DND-41 (cell line): ENCODE results near the gene ETF1.
"Not testable (repeated sequence)": the region's sequence is repeated elsewhere in the genome, so short reads cannot be mapped to it uniquely, and the experiment has no call there.

Experiments
- ATAC-seq: fragments of 200-7000 bp; cut with Tn5 transposase; 3 replicates; pipeline ENCODE4 v1.9.1; 2021; ENCODE audit warnings: low read depth; ENCODE audit not compliant: insufficient read depth
- DNase-seq: peaks from one replicate; pipeline ENCODE4 v3.0.0-alpha.2; 2020
- H2AFZ ChIP-seq: 2 replicates; pipeline ENCODE4 v1.6.0; 2012; ENCODE audit warnings: low read depth, low read length
- H3K27ac ChIP-seq: 2 replicates; pipeline ENCODE4 v1.5.1; 2012; ENCODE audit warnings: low read length, inconsistent platforms
- H3K27me3 ChIP-seq: fragments of 200-600 bp; sonication (generic); 2 replicates; pipeline ENCODE4 v1.6.0; 2012; ENCODE audit warnings: low read length, mild to moderate bottlenecking, inconsistent platforms; ENCODE audit not compliant: insufficient read depth, poor library complexity
- H3K36me3 ChIP-seq: 2 replicates; pipeline ENCODE4 v1.5.1; 2012; ENCODE audit warnings: low read length, inconsistent platforms; ENCODE audit not compliant: insufficient read depth
- H3K4me1 ChIP-seq: 2 replicates; pipeline ENCODE4 v1.5.1; 2012; ENCODE audit warnings: mild to moderate bottlenecking, low read length; ENCODE audit not compliant: insufficient read depth
- H3K4me2 ChIP-seq: 2 replicates; pipeline ENCODE4 v1.6.0; 2012; ENCODE audit warnings: mild to moderate bottlenecking, moderate library complexity, low read length, inconsistent platforms; ENCODE audit not compliant: insufficient read depth
- H3K4me3 ChIP-seq, 2 experiments: fragments of 200-600 bp in 1 of 2; shearing (Covaris generic) in 1 of 2; 2 replicates each; pipeline ENCODE4 v1.5.1; 2012 to 2016; ENCODE audit warnings: inconsistent platforms in 2 of 2, low read length in 2 of 2, mild to moderate bottlenecking in 2 of 2, low read depth in 1 of 2, moderate library complexity in 1 of 2
- H3K79me2 ChIP-seq: 2 replicates; pipeline ENCODE4 v1.6.0; 2012; ENCODE audit warnings: low read length, inconsistent platforms; ENCODE audit not compliant: insufficient read depth
- H3K9ac ChIP-seq: 2 replicates; pipeline ENCODE4 v1.6.0; 2012; ENCODE audit warnings: low read depth, mild to moderate bottlenecking, inconsistent platforms, low read length, moderate library complexity
- H3K9me3 ChIP-seq: 2 replicates; pipeline ENCODE4 v1.5.1; 2012; ENCODE audit warnings: low read length, moderate library complexity, mild to moderate bottlenecking, inconsistent platforms; ENCODE audit not compliant: insufficient read depth, severe bottlenecking
- H4K20me1 ChIP-seq: 2 replicates; pipeline ENCODE4 v1.6.0; 2012; ENCODE audit warnings: low read length; ENCODE audit not compliant: insufficient read depth
- EZH2 ChIP-seq: IDR thresholded peaks from 3 replicates; pipeline ENCODE4 v1.6.1; 2012; ENCODE audit warnings: borderline replicate concordance, low read depth, mild to moderate bottlenecking, moderate library complexity, low read length, inconsistent platforms; ENCODE audit not compliant: severe bottlenecking
- TF ChIP-seq, protein P1 (sequence below): IDR thresholded peaks from 2 replicates; pipeline ENCODE4 v1.5.1; 2012; ENCODE audit warnings: borderline replicate concordance, low read length, moderate library complexity, mild to moderate bottlenecking; ENCODE audit not compliant: poor library complexity, severe bottlenecking; ENCODE audit errors: extremely low read depth

The ETF1 gene

DNA sequence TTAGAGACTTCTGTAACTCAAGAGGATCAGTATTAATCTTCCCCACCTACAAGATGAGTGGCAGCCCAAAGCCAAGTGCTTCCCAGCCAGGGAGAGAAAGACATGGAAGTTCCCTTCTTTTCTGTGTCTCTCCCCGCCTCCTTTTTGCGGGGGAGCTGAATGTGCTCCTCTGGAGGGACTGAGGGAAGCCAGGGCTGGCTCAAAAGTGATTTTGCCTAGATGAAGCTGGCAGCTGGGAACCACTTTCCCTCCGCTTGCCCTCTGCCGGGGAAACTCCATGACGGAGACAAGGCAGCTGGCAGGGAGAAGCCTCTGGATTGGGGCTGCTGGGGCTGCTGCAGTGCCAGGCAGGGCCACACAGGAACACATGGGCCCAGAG lies 53.4 kb downstream of the ETF1 start:
- no peaks in the 10 kb centered on the region for H3K79me2 ChIP-seq
- peaks cover 20% of the 10 kb centered on the region for H3K27me3 ChIP-seq
- H3K4me1 ChIP-seq = peaks cover 27% of the 10 kb centered on the region
- no peak for ATAC-seq
- no peak for DNase-seq
- H3K4me3 ChIP-seq = no peak overlapping the region
- TF ChIP-seq, protein P1, sequence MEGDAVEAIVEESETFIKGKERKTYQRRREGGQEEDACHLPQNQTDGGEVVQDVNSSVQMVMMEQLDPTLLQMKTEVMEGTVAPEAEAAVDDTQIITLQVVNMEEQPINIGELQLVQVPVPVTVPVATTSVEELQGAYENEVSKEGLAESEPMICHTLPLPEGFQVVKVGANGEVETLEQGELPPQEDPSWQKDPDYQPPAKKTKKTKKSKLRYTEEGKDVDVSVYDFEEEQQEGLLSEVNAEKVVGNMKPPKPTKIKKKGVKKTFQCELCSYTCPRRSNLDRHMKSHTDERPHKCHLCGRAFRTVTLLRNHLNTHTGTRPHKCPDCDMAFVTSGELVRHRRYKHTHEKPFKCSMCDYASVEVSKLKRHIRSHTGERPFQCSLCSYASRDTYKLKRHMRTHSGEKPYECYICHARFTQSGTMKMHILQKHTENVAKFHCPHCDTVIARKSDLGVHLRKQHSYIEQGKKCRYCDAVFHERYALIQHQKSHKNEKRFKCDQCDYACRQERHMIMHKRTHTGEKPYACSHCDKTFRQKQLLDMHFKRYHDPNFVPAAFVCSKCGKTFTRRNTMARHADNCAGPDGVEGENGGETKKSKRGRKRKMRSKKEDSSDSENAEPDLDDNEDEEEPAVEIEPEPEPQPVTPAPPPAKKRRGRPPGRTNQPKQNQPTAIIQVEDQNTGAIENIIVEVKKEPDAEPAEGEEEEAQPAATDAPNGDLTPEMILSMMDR = no peak
- no peak for TF ChIP-seq EZH2
- H2AFZ ChIP-seq = no peak overlapping the region
- H3K9me3 ChIP-seq = no peaks in the 10 kb centered on the region
- no peak overlapping the region for H3K9ac ChIP-seq
- no peaks in the 10 kb centered on the region for H4K20me1 ChIP-seq
- H3K27ac ChIP-seq = no peak overlapping the region
- no peaks in the 10 kb centered on the region for H3K36me3 ChIP-seq
- no peak overlapping the region for H3K4me2 ChIP-seq

DNA sequence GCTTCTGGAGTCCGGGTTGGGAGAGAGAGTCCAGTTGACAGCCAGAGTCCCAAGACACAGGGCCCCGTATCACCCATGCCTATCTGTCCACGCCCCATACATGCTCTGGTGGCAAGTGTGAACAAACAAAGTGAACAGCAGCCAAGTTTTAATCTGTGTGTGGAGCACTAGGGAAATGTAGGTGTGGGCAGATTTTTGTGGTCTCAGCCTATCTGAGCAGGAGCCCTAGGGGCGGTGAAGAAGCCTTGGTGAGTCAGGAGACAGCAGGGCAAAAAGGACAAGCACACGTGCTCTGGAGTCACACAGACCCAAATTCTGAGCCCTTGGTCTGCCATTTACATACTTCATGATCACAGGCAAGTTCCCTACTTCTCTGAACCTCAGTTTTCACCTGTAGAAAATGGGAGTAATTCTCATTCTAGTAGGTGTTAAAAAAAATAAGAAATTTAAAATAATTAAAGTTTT lies 54.5 kb downstream of the ETF1 start:
- peaks cover 22% of the 10 kb centered on the region for H3K4me1 ChIP-seq
- DNase-seq (no peak), ATAC-seq (no peak)
- H3K9ac ChIP-seq = no peak overlapping the region
- no peak overlapping the region for H3K27ac ChIP-seq
- H3K36me3 ChIP-seq = no peaks in the 10 kb centered on the region
- H3K27me3 ChIP-seq = peaks cover 20% of the 10 kb centered on the region
- no peaks in the 10 kb centered on the region for H3K9me3 ChIP-seq
- no peak overlapping the region for H3K4me3 ChIP-seq
- TF ChIP-seq, protein P1 = no peak
- no peak for TF ChIP-seq EZH2
- H2AFZ ChIP-seq = no peak overlapping the region
- no peaks in the 10 kb centered on the region for H4K20me1 ChIP-seq
- H3K79me2 ChIP-seq = no peaks in the 10 kb centered on the region
- H3K4me2 ChIP-seq = no peak overlapping the region

GRCh38 chr5:138482638-138483037 lies 60.4 kb downstream of the ETF1 start:
- H3K9me3 ChIP-seq = no peaks in the 10 kb centered on the region
- no peaks in the 10 kb centered on the region for H3K4me1 ChIP-seq
- TF ChIP-seq, protein P1 = no peak
- no peak for TF ChIP-seq EZH2
- DNase-seq (no peak), ATAC-seq (no peak)
- no peak overlapping the region for H3K4me2 ChIP-seq
- H2AFZ ChIP-seq = no peak overlapping the region
- H4K20me1 ChIP-seq = no peaks in the 10 kb centered on the region
- no peak overlapping the region for H3K4me3 ChIP-seq
- no peaks in the 10 kb centered on the region for H3K27me3 ChIP-seq
- no peak overlapping the region for H3K27ac ChIP-seq
- no peaks in the 10 kb centered on the region for H3K36me3 ChIP-seq
- H3K9ac ChIP-seq = no peak overlapping the region
- H3K79me2 ChIP-seq = no peaks in the 10 kb centered on the region

- Histone ChIP-seq H3K79me2 (no peaks in the 10 kb centered on the region), H3K4me1 (no peaks in the 10 kb centered on the region), H3K9ac (no peak overlapping the region), H3K4me3 (no peak overlapping the region), H3K9me3 (no peaks in the 10 kb centered on the region), H3K27me3 (no peaks in the 10 kb centered on the region), H3K36me3 (no peaks in the 10 kb centered on the region), H2AFZ (0 out of 2 replicates have a peak overlapping the region, but pooled peaks have one; percentile 29), H3K27ac (no peak overlapping the region), H3K4me2 (no peak overlapping the region), H4K20me1 (no peaks in the 10 kb centered on the region)
- TF ChIP-seq EZH2 = no peak
- TF ChIP-seq, protein P1 = no peak
- no peak for DNase-seq
- ATAC-seq = no peak
These were observed 66.1 kb downstream of the ETF1 start for GRCh38 chr5:138476918-138477317.

DNA sequence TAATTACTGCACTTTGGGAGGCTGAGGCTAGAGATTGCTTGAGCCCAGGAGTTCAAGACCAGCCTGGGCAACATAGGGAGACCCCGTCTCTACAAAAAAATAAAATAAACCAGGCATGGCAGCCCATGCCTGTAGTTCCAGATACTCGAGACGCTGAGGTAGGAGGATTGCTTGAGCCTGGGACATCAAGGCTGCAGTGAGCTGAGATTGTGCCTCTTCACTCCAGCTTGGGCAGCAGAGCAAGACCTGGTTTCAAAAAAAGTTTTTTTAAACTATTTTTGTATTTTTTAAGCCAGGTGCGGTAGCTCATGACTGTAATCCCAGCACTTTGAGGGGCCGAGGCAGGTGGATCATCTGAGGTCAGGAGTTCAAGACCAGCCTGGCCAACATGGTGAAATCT lies 69.9 kb downstream of the ETF1 start:
- not testable (repeated sequence) for H3K4me1 ChIP-seq, H3K9ac ChIP-seq, ATAC-seq, DNase-seq, H4K20me1 ChIP-seq, H3K4me3 ChIP-seq, H3K36me3 ChIP-seq, H3K27ac ChIP-seq, H3K27me3 ChIP-seq, H3K4me2 ChIP-seq, H2AFZ ChIP-seq, H3K79me2 ChIP-seq, H3K9me3 ChIP-seq
